HepG2 (cell line): ENCODE data around the gene HOXB2. TPM values are rescaled to one million over a fixed set of nuclear protein-coding genes. Genes with fewer than 3 reads are reported as not detected.

Experiments
- ATAC-seq: fragments of 200-7000 bp; cut with Tn5 transposase; 3 replicates; pipeline ENCODE4 v1.9.1; 2020; ENCODE audit warnings: mild to moderate bottlenecking, moderate library complexity
- BruUV-seq: library from RNA; stranded (reverse); fragments of 400-500 nt; replicated peaks from 2 replicates; lab custom pipeline; 2021; lab: Mats Ljungman, UMichigan
- CTCF ChIA-PET: fragments of 300-600 bp; formaldehyde crosslinking; extraction: SDS; loops from one replicate; lab custom pipeline; 2021; ENCODE audit warnings: low total read pairs, inconsistent platforms, low intra/inter-chr PET ratio; lab: Yijun Ruan, JAX
- POLR2A ChIA-PET: fragments of 350-600 bp; sonication (Branson Sonifier 250); formaldehyde crosslinking; loops from one replicate; lab custom pipeline; 2020; ENCODE audit warnings: antibody characterized with exemption, inconsistent platforms; lab: Yijun Ruan, JAX
- DNase-seq: peaks from one replicate; pipeline ENCODE4 v3.0.0-alpha.2; 2015; ENCODE audit warnings: low spot score
- FAIRE-seq: peaks from 3 replicates; lab custom pipeline; 2011; peaks lifted over from hg19 to GRCh38; lab: Jason Lieb, UNC
- H2AFZ ChIP-seq: one replicate; pipeline ENCODE4 v1.6.1; 2011; ENCODE audit warnings: low read length, inconsistent platforms
- H3K27ac ChIP-seq: fragments of 300-600 bp; 3 replicates; pipeline ENCODE4 v1.8.0; 2011; ENCODE audit warnings: mixed run types, mild to moderate bottlenecking, mixed read lengths, low read length, inconsistent platforms; ENCODE audit not compliant: insufficient read depth; ENCODE audit errors: extremely low read length
- H3K27me3 ChIP-seq, 2 experiments: fragments of 200-600 bp in 1 of 2; 2 replicates in 1 of 2; 3 replicates in 1 of 2; pipeline versions ENCODE4 v1.6.0 to v1.8.0; 2011; ENCODE audit warnings: low read length in 2 of 2, mild to moderate bottlenecking in 2 of 2, moderate library complexity in 2 of 2, inconsistent platforms in 1 of 2; ENCODE audit not compliant: insufficient read depth in 2 of 2, control insufficient read depth in 1 of 2
- H3K36me3 ChIP-seq, 2 experiments: fragments of 200-600 bp in 1 of 2; replicated peaks in 1 of 2; 2 replicates in 1 of 2; 3 replicates in 1 of 2; pipeline versions ENCODE4 v1.5.1 to v1.8.0; 2011; ENCODE audit warnings: low read length in 2 of 2, inconsistent platforms in 1 of 2; ENCODE audit not compliant: insufficient read depth in 2 of 2, control insufficient read depth in 1 of 2
- H3K4me1 ChIP-seq: 2 replicates; pipeline ENCODE4 v1.5.1; 2012; ENCODE audit warnings: low read length, inconsistent platforms; ENCODE audit not compliant: insufficient read depth
- H3K4me2 ChIP-seq: 2 replicates; pipeline ENCODE4 v1.6.0; 2011; ENCODE audit warnings: low read depth, low read length, inconsistent platforms
- H3K4me3 ChIP-seq, 3 experiments: fragments of 200-600 bp in 1 of 3; sonication (generic), shearing (Covaris generic) in 1 of 3; replicated peaks in 1 of 3; 2 replicates each; pipeline ENCODE4 v1.5.1; 2011 to 2016; ENCODE audit warnings: low read length in 3 of 3, inconsistent platforms in 2 of 3, low read depth in 2 of 3, mild to moderate bottlenecking in 2 of 3, control low read depth in 1 of 3, mixed read lengths in 1 of 3; ENCODE audit not compliant: insufficient read depth in 1 of 3
- H3K79me2 ChIP-seq: one replicate; pipeline ENCODE4 v1.6.1; 2011; ENCODE audit warnings: low read length, inconsistent platforms; ENCODE audit not compliant: insufficient read depth
- H3K9ac ChIP-seq: 2 replicates; pipeline ENCODE4 v1.6.0; 2011; ENCODE audit warnings: mild to moderate bottlenecking, low read depth, low read length, inconsistent platforms; ENCODE audit not compliant: insufficient read depth
- H3K9me3 ChIP-seq: 2 replicates; pipeline ENCODE4 v1.5.1; 2012; ENCODE audit warnings: mild to moderate bottlenecking, low read length
- H4K20me1 ChIP-seq: 2 replicates; pipeline ENCODE4 v1.6.0; 2011; ENCODE audit warnings: inconsistent platforms, mild to moderate bottlenecking, low read length, moderate library complexity; ENCODE audit not compliant: insufficient read depth
- HMGXB4 ChIP-seq, 2 experiments: sonication (generic) in 1 of 2; formaldehyde crosslinking in 1 of 2; IDR thresholded peaks; 2 replicates each; pipeline versions ENCODE4 v1.4.0 to v1.6.1; 2018 to 2020; ENCODE audit warnings: missing genetic modification reagents in 2 of 2, borderline replicate concordance in 1 of 2, low read depth in 1 of 2, mild to moderate bottlenecking in 1 of 2, missing biosample characterization in 1 of 2
- IRF9 ChIP-seq: sonication (generic); formaldehyde crosslinking; IDR thresholded peaks from 2 replicates; pipeline ENCODE4 v1.8.0; 2022; ENCODE audit warnings: missing genetic modification reagents, mild to moderate bottlenecking, borderline replicate concordance
- KLF16 ChIP-seq, 2 experiments: sonication (generic) in 1 of 2; formaldehyde crosslinking in 1 of 2; IDR thresholded peaks; 2 replicates each; pipeline versions ENCODE4 v1.6.1 to v1.8.0; 2016 to 2023; ENCODE audit warnings: missing genetic modification reagents in 2 of 2, missing compliant biosample characterization in 1 of 2
- LCORL ChIP-seq, 2 experiments: fragments of 450-650 bp in 1 of 2; sonication (generic) in 1 of 2; formaldehyde crosslinking in 1 of 2; IDR thresholded peaks; 2 replicates each; pipeline versions ENCODE4 v1.5.0 to v1.6.1; 2017 to 2020; ENCODE audit warnings: antibody characterized with exemption in 1 of 2, missing genetic modification reagents in 1 of 2
- MBNL3 ChIP-seq: fragments of 250-450 bp; sonication (Bioruptor Pico); conservative IDR thresholded peaks from 2 replicates; pipeline ENCODE4 v1.8.0; 2022; ENCODE audit warnings: mild to moderate bottlenecking, inconsistent platforms
- NFKBIZ ChIP-seq: IDR thresholded peaks from 2 replicates; pipeline ENCODE4 v1.6.1; 2018; ENCODE audit warnings: missing genetic modification reagents, missing compliant biosample characterization
- ZNF430 ChIP-seq: sonication (generic); formaldehyde crosslinking; IDR thresholded peaks from 2 replicates; pipeline ENCODE4 v1.9.0; 2021; ENCODE audit warnings: mild to moderate bottlenecking, missing genetic modification reagents
- ZNF616 ChIP-seq: sonication (generic); formaldehyde crosslinking; IDR thresholded peaks from 2 replicates; pipeline ENCODE4 v1.5.0; 2020; ENCODE audit warnings: low read depth, mild to moderate bottlenecking, missing genetic modification reagents
- ZNF678 ChIP-seq: sonication (generic); formaldehyde crosslinking; IDR thresholded peaks from 2 replicates; pipeline ENCODE4 v1.4.0; 2020; ENCODE audit warnings: mild to moderate bottlenecking, missing genetic modification reagents
- ZNF75D ChIP-seq: sonication (generic); formaldehyde crosslinking; IDR thresholded peaks from 2 replicates; pipeline ENCODE4 v1.8.1; 2023; ENCODE audit warnings: missing genetic modification reagents, mild to moderate bottlenecking, borderline replicate concordance
- WGBS: methylation state at CpG from one replicate; pipeline ENCODE4 v1.1.6; 2017; ENCODE audit warnings: low lambda C conversion rate; 5-methylcytosine and 5-hydroxymethylcytosine counted together
- in situ Hi-C: cut with HindIII; loops from 2 replicates; pipeline ENCODE4 v1.10.0; 2017; ENCODE audit warnings: low pct_unique_long_range_greater_than_20kb; ENCODE audit not compliant: extremely low pct_ligation_motif_present
- intact Hi-C: fragments of 100-400 bp; cut with micrococcal nuclease; formaldehyde crosslinking; loops from one replicate; pipeline ENCODE4 v1.10.0; 2022; ENCODE audit not compliant: unreplicated experiment
- polyA plus RNA-seq, 8 experiments: library from polyadenylated mRNA; depleted of rRNA in 3 of 8; stranded (reverse) in 7 of 8; unstranded in 1 of 8; fragments of >200 nt; fragmentation: Illumina TruSeq in 4 of 8; extraction: Trizol in 4 of 8; gene quantifications; 2 replicates each; pipeline versions ENCODE4 v1.2.1 to v1.2.3, GENCODE V29; 2011 to 2016; ENCODE audit warnings: low read depth in 4 of 8, missing spikeins in 1 of 8, mixed read lengths in 1 of 8; ENCODE audit not compliant: insufficient read depth in 1 of 8
- total RNA-seq, 5 experiments: library from RNA; depleted of rRNA; stranded (reverse); fragments of >200 nt; fragmentation: Illumina TruSeq; extraction: Trizol; gene quantifications; 2 replicates each; pipeline ENCODE4 v1.2.3, GENCODE V29; 2016; ENCODE audit warnings: low read depth in 1 of 5
- TF ChIP-seq, protein P1 (sequence below), 2 experiments: fragments of 450-650 bp in 1 of 2; sonication (generic) in 1 of 2; formaldehyde crosslinking; IDR thresholded peaks; 2 replicates each; pipeline versions ENCODE4 v1.5.0 to v1.8.0; 2020 to 2022; ENCODE audit warnings: mild to moderate bottlenecking in 1 of 2, missing genetic modification reagents in 1 of 2
- TF ChIP-seq, protein P2 (sequence below): sonication (generic); formaldehyde crosslinking; IDR thresholded peaks from 2 replicates; pipeline ENCODE4 v1.4.0; 2020; ENCODE audit warnings: mild to moderate bottlenecking, missing genetic modification reagents

Gene HOXB2
- total and polyA plus RNA-seq, 2 of the 13 experiments (the other 11 are each of a cell fraction or from before 2014, with no cell fraction given), result not detected

DNA sequence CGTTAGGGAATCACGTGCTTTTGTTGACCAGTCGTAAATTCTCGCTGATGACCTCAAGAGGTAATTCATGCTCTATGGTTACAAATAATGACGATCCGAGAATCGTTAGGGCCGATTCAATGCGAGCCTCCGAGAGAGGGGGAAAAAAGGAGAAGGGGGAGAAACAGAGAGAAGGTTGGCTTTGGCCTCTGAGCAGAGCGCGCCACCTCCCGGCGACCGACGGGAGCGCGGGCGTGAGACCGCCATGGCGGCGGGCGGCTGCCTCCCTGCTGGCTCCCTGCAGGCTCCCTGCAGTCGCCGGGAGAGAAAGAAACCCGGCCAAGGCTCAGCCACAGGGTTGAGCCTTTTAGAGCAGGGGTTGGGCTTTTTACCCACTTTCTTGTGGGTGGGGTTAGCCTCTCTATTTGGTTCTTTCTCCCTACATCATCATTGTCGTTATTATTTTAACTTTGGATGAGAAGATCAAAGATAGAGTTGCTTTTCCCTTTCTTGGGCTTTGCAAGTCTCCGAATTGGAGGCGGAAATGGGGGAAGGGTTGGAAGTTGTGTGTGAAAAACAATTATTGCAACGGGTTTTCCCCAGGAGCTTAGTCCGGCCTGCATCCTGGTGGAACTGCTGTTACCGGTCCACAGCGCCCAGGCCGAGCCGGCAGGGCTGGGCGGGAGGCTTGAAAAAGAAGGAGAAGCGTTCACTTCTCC lies 49.1 kb upstream of the HOXB2 start (continued):
- 0 out of 4 replicates have a peak, but pooled peaks of 1 of the 2 experiments have one; percentile 62 for TF ChIP-seq HMGXB4 (CRISPR knock-in tag; IDR thresholded peaks at IDR 0.05; ENCODE audit: borderline replicate concordance in 1 of 2, low read depth in 1 of 2)
- TF ChIP-seq KLF16 (CRISPR knock-in tag; IDR thresholded peaks at IDR 0.05), result no peak
- TF ChIP-seq MBNL3 (CRISPR knock-in tag), result no peak
- TF ChIP-seq LCORL (IDR thresholded peaks at IDR 0.05), result no peak
- no peak for TF ChIP-seq LCORL (CRISPR knock-in tag; IDR thresholded peaks at IDR 0.05)

GRCh38 chr17:48593126-48593829 lies 48.4 kb upstream of the HOXB2 start, which contains the start of gene HOXB5:
Gene HOXB5 (minus strand): TSS chr17:48593779. CDS start chr17:48593682, 97 bp downstream.
- FAIRE-seq, result no peak
- Histone ChIP-seq H2AFZ (no peak within 1 kb of the TSS), H3K27me3 (peaks cover 47 to 91% of the 10 kb centered on the region in 2 experiments), H3K27ac (no peak within 1 kb of the TSS), H3K4me1 (0 out of 2 replicates have a peak, but pooled peaks cover 6% of the 10 kb centered on the region), H3K4me2 (peak within 1 kb of the TSS; percentile 41), H4K20me1 (no peaks in the 10 kb centered on the region; the same call in 1 of the 2 replicates), H3K36me3 (no peaks in the 10 kb centered on the region), H3K9ac (no peak within 1 kb of the TSS), H3K79me2 (no peaks in the 10 kb centered on the region), H3K4me3 (peak within 1 kb of the TSS in 1 of 3 experiments; percentile 9; a peak in 1 of 6 replicates), H3K9me3 (no peaks in the 10 kb centered on the region)
- no peak for ATAC-seq
- BruUV-seq, result no TSS peak
- intact Hi-C loops (no loop called here), in situ Hi-C loops (no loop called here)
- DNase-seq, result no peak
- 44% methylated on average over 49 of the region's 50 CpGs for WGBS
- ChIA-PET POLR2A (interaction anchor here (0.6 kb wide), 1 partner anchor 435 kb away, joined by 3 read pairs; no protein-coding TSS in a partner anchor), CTCF (interaction anchor here (1.4 to 1.9 kb wide), 3 partner anchors 258 to 440 kb away, joined by 4 to 7 read pairs (median 5); no protein-coding TSS in a partner anchor)
- no peak for TF ChIP-seq NFKBIZ (CRISPR knock-in tag)
- TF ChIP-seq, protein P1, sequence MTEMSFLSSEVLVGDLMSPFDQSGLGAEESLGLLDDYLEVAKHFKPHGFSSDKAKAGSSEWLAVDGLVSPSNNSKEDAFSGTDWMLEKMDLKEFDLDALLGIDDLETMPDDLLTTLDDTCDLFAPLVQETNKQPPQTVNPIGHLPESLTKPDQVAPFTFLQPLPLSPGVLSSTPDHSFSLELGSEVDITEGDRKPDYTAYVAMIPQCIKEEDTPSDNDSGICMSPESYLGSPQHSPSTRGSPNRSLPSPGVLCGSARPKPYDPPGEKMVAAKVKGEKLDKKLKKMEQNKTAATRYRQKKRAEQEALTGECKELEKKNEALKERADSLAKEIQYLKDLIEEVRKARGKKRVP (CRISPR knock-in tag; IDR thresholded peaks at IDR 0.05), result no peak
- TF ChIP-seq, protein P2, sequence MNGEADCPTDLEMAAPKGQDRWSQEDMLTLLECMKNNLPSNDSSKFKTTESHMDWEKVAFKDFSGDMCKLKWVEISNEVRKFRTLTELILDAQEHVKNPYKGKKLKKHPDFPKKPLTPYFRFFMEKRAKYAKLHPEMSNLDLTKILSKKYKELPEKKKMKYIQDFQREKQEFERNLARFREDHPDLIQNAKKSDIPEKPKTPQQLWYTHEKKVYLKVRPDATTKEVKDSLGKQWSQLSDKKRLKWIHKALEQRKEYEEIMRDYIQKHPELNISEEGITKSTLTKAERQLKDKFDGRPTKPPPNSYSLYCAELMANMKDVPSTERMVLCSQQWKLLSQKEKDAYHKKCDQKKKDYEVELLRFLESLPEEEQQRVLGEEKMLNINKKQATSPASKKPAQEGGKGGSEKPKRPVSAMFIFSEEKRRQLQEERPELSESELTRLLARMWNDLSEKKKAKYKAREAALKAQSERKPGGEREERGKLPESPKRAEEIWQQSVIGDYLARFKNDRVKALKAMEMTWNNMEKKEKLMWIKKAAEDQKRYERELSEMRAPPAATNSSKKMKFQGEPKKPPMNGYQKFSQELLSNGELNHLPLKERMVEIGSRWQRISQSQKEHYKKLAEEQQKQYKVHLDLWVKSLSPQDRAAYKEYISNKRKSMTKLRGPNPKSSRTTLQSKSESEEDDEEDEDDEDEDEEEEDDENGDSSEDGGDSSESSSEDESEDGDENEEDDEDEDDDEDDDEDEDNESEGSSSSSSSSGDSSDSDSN (CRISPR knock-in tag), result no peak
- no peak for TF ChIP-seq ZNF678 (CRISPR knock-in tag)
- TF ChIP-seq ZNF75D (CRISPR knock-in tag), result no peak
- TF ChIP-seq ZNF616 (CRISPR knock-in tag), result no peak
- TF ChIP-seq ZNF430 (CRISPR knock-in tag), result no peak
- no peak for TF ChIP-seq IRF9 (CRISPR knock-in tag)
